Fibroblast of the conjunctiva (primary cell): Measurements from ENCODE around the gene MAP2K6.

Source experiments
- DNase-seq: peaks from one replicate; pipeline ENCODE4 v3.0.0-alpha.2; 2010; ENCODE audit warnings: low read depth

The MAP2K6 gene

DNA sequence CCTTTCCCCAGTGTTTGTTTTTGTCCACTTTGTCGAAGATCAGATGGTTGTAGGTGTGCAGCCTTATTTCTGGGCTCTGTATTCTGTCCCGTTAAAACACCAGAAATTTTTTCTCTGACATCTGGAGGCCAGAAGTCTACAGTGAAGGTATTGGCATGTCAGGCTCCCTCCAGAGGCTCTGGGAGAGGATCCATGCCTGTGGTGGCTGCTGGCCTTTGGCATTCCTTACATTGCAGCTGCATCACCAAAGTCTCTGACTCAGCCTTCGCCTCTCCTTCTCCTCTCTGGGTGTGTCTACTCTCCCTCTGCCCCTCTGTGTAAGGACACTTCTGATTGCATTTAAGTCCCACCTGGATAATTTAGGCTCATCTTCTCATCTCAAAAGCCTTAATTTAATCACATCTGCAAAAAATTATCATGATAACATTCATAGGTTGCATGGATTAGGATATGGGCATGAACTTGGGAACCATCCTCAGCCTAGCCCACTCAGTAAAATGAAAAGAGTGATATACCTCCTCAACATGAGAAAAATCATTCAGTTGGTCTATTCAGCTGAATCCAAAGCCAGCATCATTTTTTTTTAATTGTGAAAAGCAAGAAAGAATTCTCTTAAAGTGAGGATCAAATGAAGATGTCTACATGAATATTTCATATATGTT is 78.0 kb downstream of the MAP2K6 start:
- DNase-seq, result peak; percentile 65

DNA sequence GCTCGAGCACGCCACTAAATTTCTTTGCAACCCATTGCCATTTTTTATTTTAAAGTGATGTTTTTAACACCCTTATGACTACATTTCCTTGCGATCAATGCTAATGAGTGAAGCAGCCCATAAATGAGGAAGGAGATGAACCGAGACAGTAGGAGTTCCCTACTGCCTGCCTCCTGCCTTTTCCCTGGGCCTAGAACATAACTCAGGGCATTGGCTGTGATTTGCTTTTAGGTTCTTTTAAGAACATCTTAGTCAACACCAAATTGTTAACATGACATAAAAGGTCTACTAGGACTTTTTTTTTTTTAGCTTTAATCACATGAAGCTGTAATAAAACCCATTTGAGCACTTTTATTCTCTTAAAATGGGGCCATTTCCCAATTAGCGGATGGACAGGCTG is 81.3 kb downstream of the MAP2K6 start:
- DNase-seq, result no peak

- no peak for DNase-seq
Measured at GRCh38 chr17:69497161-69497560, 82.7 kb downstream of the MAP2K6 start.

GRCh38 chr17:69499318-69499717 is 84.8 kb downstream of the MAP2K6 start:
- DNase-seq, result no peak

- peak; percentile 62 for DNase-seq
Measured at GRCh38 chr17:69500911-69501429, 86.5 kb downstream of the MAP2K6 start.

DNA sequence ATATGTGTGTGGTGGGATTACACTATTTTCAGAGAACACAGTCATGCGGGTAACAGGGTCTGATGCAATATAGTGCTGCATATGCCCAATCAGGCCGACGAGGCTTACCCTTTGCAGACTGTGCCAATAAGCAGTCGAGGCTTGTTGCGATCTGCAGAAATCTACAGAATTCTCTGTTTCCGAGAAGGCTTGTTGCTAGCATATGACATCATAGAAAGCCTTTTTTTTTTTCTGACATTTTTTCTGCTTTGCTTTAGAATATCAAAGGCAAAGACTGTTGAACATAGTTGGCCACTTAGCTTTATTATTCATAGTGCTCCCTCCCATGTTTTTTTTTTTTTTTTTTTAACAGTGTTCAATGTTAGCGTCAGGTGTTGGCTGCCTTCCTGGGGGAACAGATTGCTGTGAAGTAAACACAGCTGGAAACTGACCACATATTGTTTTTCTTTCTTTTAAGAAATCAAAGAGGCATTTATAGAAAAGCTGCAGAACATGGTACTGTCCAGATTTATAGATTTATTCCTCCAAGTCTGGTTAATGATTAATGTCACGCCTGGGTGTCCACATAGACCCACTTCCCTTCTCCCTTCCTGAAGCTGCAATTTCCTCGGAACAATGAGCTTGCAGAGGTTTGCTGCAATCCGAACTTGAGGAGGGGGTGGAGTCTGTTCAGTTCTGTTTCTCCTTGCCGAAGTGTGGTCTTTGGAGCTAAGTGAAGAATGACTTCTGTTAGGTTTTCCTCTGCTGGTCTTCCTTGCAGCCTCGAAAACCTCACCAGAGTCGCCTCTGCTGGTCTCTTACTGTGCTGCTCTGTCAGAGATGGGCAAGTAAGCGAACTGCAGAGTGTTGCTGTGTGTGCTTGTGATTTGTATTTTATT is 87.3 kb downstream of the MAP2K6 start:
- peak; percentile 98 for DNase-seq

- DNase-seq, result no peak
Measured at GRCh38 chr17:69503711-69504110, 89.2 kb downstream of the MAP2K6 start.

- DNase-seq, result no peak
Measured at GRCh38 chr17:69505740-69506139, 91.2 kb downstream of the MAP2K6 start.

DNA sequence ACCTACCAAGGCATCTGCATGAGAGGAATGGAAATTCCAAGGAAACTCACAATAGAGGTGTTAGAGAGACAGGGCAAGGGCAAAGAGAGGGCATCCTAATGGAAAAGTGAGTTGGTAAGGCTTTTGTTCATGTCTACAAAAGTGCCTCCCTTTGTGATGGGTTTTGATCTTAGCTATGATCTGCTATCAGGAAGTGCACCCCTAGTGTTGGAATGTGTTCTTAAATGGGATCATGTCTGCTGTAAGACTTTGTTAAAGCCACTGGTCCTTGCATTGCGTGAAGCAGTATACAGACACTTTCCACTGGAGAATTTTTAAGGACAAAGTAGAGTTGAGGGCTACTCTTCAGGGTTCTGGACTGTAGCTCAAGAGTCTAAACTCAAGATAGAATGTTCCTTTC is 92.0 kb downstream of the MAP2K6 start:
- DNase-seq, result no peak

GRCh38 chr17:69508814-69509213 is 94.3 kb downstream of the MAP2K6 start:
- DNase-seq, result no peak

- no peak for DNase-seq
Measured at GRCh38 chr17:69511250-69511649, 96.8 kb downstream of the MAP2K6 start.

DNA sequence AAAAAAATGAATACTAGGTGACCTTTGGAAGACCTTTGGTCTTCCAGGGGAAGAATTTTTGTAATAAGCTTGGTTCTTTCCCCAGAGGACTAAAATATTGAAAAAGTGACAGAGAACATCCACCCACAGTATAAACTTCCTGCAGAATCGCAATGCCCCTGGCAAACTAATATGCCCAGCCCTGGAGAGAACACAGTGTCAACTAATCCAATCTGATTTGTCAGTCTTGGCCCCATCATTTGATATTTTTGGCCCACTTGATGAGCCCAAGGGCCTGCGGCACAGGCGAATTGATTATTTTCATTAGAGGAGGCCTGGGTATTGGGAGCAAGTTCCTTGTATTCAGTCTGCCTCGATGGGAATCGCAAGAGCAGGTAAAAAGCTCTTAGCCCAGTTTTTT is 98.4 kb downstream of the MAP2K6 start:
- no peak for DNase-seq

DNA sequence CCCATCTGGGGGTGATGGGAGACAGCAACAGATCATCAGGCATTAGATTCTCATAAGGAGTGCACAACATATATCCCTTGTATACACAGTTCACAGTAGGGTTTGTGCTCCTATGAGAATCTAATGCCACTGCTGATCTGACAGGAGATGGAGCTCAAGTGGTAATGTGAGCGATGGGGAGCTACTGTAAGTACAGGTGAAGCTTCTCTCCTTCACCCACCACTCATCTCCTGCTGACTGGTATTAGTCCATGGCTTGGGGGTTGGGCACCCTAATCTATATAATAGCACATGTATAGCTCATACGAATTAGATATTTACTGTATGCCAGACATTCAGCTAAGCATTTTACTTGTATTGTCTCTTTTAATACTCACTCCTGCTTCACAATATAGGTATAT is 101.7 kb downstream of the MAP2K6 start:
- no peak for DNase-seq

DNA sequence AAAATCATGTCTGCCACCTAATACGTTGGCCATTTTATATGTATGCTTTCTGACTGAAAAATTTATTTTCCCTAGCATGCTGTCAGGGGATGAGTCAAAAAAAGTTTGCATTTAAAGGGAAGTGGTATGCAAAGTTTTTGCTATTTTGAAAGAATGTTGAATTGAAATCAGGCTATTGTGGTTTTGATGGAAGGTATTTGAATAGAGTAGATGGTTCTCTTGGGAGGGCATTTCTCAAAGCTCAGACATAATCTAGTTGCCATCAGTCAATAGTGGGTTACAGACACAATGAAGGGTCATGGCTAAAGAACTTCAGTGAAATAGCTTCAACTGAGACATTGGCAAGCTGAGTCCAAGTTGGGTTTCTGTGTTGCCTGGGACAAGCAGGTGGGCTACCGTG is 102.4 kb downstream of the MAP2K6 start:
- no peak for DNase-seq

- DNase-seq, result no peak
Measured at GRCh38 chr17:69518951-69519350, 104.5 kb downstream of the MAP2K6 start.

DNA sequence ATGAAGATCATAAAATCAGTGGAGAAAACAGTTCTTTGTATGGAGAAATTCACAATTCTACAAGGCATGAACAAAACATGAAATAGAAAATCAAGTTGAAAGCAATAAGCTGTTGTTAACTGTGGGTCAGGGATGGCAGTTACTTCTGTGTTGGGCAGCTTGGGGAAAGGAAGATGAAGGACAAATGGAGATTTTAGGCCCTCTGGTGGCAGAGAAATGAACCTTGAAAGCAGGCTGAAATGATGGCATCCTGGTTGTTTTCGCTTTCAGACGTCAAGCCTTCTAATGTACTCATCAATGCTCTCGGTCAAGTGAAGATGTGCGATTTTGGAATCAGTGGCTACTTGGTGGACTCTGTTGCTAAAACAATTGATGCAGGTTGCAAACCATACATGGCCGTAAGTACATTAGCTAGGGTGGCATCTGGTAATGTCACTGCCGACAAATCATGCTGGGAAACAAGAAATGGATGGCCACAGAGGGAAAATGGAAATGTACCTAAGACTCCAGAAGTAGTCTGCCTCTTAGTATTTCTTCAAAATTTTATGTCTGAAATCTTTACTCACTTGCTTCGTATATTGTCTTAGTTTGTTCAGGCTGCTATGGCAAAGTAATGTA is 108.9 kb downstream of the MAP2K6 start:
- peak; percentile 59 for DNase-seq

- DNase-seq, result no peak
Measured at GRCh38 chr17:69524854-69525253, 110.4 kb downstream of the MAP2K6 start.

- peak; percentile 65 for DNase-seq
Measured at GRCh38 chr17:69525920-69526841, 111.7 kb downstream of the MAP2K6 start.

DNA sequence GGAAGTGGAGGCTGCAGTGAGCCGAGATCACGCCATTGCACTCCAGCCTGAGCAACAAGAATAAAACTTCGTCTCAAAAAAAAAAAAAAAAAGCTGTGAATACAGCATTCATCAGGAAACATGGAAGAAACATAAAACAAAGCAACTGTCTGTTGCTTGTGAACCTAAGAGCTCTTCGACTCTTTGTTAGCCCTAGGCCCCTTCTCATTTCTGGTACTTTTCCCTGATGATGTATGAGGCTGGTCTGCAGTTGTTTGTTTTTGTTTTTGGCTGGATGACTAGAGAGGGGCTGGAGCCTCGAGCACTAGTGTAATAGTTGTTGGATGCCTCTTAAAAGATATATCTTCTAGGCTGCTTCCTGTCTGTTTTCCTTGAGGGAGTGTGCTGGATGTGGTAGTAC is 113.5 kb downstream of the MAP2K6 start:
- no peak for DNase-seq

DNA sequence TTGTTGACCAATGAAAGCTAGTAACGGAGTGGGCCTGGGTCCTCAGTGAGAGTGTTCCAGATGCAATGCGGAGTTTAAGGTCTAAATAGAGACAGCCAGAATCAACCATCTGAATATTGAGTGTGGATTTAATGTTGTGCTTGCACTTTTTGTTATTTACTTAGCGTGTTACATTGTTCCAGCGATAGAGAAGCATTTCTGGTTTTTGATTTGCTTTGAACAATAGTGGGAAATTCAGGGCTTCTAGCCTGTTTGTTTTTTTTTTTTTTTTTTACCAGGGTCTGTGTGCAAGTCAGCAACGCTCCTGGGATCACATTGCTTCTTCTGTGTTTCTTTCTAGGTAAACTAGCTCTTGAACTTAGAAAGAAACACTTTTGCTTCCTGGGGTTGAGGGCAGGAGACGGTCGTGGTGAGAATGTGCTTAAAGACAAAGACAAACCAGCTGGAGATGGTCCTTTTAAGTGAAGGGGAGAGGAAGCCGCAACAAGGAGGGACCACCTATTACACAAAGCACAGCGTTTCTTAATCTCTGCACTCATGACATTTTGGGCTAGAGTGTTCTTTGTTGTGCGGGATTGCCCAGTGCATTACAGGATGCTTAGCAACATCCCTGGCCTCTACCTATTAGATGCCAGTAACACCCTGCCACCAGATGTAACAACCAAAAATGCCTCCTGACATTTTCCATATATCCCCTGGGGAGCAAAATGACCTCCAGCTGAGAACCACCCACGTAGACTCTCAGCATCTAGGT is 119.2 kb downstream of the MAP2K6 start:
- no peak for DNase-seq

DNA sequence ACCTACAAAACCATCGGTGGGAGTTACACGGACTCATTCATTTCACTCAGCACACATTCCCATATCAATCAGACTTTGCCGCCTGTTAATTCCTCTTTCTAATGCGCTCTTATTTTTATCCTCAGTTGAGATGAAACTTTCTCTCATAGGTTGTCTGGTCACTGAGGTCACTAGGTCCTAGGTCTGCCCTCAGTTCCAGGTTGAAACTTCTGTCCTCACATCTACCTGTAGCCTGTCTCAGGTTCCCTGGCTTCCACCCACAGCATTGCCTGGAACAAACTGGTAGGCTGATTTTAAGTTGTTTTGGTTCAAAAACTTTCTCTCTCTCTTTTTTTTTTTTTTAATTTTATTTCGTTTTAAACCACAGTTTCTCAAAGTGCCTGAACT is 119.7 kb downstream of the MAP2K6 start:
- DNase-seq, result no peak
